Colonic mucosa (tissue), 4 donors: ENCODE results near the gene PRRG2. TPM values are rescaled to one million over a fixed set of nuclear protein-coding genes. Genes with fewer than 3 reads are reported as not detected.

ENCODE experiments used
- DNase-seq: peaks from one replicate; pipeline ENCODE4 v3.0.0-alpha.2; 2020
- H3K27ac ChIP-seq: fragments of 200-600 bp; one replicate; pipeline ENCODE4 v1.8.0; 2021
- H3K27me3 ChIP-seq: fragments of 200-600 bp; one replicate; pipeline ENCODE4 v1.8.0; 2021
- H3K36me3 ChIP-seq: fragments of 200-600 bp; one replicate; pipeline ENCODE4 v1.8.0; 2021
- H3K4me1 ChIP-seq: fragments of 200-600 bp; one replicate; pipeline ENCODE4 v1.8.0; 2021; ENCODE audit warnings: mild to moderate bottlenecking
- H3K4me3 ChIP-seq: fragments of 200-600 bp; one replicate; pipeline ENCODE4 v1.8.0; 2021
- H3K9ac ChIP-seq, 2 donors: one replicate each; pipeline ENCODE4 v1.7.0; 2013; ENCODE audit warnings: control low read depth in 2 of 2, low read depth in 2 of 2, low read length in 2 of 2
- H3K9me3 ChIP-seq: fragments of 200-600 bp; one replicate; pipeline ENCODE4 v1.8.0; 2021
- intact Hi-C: fragments of 100-400 bp; cut with DNase I; formaldehyde crosslinking; loops from one replicate; pipeline ENCODE4 v1.14.1; 2022
- total RNA-seq, 2 donors: library from RNA; stranded (reverse); fragmentation: NEBNext Ultra II Directional in 1 of 2; extraction: Animal tissue kit (Norgen Biotek cat#: 25700) in 1 of 2; gene quantifications; one replicate each; pipeline ENCODE4 v1.2.1, GENCODE V29; 2021
- TF ChIP-seq, protein P1 (sequence below): fragments of 200-600 bp; IDR thresholded peaks from one replicate; pipeline ENCODE4 v1.8.0; 2022; ENCODE audit warnings: antibody characterized with exemption, mild to moderate bottlenecking
- donor health status: healthy.
- donor health status: DM: no; HTN: no; CAD: no.
- donor health status: DM: no; HTN: no; CAD: no.

PRRG2 gene
- total RNA-seq, 2 donors from 2014 or later: 16.2 to 20.2 TPM

DNA sequence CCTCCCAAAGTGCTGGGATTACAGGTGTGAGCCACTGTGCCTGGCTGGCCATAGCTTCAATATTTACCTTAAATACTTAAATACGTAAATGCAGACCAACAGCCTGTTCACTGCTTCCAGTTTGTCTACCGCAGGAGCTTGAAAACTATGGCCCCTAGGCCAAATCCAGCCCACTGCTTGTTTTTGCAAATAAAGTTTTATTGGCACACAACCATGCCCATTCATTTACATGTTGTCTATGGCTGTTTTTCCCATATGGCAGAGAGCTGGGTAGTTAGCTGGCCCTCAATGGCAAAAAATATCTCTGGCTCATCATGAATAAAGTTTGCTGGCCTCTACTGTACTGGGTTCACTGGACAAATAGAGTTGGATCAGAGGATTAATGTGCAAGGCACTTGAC lies 21.7 kb downstream of the PRRG2 start:
- TF ChIP-seq, protein P1, sequence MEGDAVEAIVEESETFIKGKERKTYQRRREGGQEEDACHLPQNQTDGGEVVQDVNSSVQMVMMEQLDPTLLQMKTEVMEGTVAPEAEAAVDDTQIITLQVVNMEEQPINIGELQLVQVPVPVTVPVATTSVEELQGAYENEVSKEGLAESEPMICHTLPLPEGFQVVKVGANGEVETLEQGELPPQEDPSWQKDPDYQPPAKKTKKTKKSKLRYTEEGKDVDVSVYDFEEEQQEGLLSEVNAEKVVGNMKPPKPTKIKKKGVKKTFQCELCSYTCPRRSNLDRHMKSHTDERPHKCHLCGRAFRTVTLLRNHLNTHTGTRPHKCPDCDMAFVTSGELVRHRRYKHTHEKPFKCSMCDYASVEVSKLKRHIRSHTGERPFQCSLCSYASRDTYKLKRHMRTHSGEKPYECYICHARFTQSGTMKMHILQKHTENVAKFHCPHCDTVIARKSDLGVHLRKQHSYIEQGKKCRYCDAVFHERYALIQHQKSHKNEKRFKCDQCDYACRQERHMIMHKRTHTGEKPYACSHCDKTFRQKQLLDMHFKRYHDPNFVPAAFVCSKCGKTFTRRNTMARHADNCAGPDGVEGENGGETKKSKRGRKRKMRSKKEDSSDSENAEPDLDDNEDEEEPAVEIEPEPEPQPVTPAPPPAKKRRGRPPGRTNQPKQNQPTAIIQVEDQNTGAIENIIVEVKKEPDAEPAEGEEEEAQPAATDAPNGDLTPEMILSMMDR: no peak
- H3K9me3 ChIP-seq: no peaks in the 10 kb centered on the region
- H3K27me3 ChIP-seq: no peaks in the 10 kb centered on the region
- no peak overlapping the region for H3K27ac ChIP-seq
- peaks cover 12% of the 10 kb centered on the region for H3K36me3 ChIP-seq
- intact Hi-C loops: no loop called here
- no peak for DNase-seq
- H3K4me1 ChIP-seq: no peaks in the 10 kb centered on the region
- H3K9ac ChIP-seq: no peak overlapping the region
- no peak overlapping the region for H3K4me3 ChIP-seq

DNA sequence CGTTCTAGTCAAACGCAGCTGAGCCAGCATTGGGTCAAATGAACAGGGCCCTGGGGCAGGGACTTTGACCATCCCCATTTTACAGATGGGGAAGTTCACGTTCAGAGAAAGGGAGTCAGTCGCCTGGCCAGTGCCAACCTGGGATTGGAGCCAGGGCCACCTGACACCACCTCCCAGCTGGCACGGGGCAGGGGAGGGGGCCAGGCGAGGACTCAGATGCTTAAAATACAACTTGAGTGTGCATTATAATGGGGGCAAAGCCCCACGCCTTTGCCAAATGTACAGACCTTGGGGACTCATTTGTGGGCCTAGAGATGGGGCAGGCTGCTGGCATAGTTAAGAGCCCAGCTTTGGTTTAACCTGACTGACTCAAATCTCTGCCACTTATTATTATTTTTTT lies 24.5 kb downstream of the PRRG2 start:
- Histone ChIP-seq H3K4me3 (no peak overlapping the region), H3K9ac (no peak overlapping the region), H3K9me3 (no peaks in the 10 kb centered on the region), H3K4me1 (no peaks in the 10 kb centered on the region), H3K27me3 (no peaks in the 10 kb centered on the region), H3K27ac (no peak overlapping the region), H3K36me3 (peaks cover 5% of the 10 kb centered on the region)
- intact Hi-C loops: no loop called here
- DNase-seq: no peak
- TF ChIP-seq, protein P1: no peak

DNA sequence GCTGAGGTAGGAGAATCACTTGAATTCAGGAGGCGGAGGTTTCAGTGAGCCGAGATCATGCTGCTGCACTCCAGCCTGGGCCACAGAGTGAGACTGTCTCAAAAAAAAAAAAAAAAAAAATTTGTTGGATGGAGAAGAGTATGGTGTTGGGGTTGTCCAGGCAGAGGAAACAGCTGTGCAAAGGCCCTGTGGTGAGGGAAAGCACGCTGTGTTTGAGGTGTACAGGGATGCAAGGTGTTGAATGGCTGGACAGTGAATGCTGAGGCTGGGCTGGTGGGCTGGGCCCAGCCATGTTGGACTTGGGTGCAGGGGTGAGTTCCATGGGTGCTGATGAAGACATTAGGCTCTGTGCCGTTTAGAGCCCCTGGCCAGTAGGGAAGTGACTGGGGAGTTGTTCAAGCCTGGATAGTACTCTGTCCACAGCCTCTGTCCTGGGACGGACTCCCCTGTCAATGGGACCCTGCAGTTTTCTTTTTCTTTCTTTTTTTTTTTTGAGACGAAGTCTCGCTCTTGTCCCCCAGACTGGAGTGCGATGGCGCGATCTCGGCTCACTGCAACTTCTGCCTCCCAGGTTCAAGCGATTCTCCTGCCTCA lies 28.5 kb downstream of the PRRG2 start:
- Histone ChIP-seq H3K4me3 (no peak overlapping the region), H3K4me1 (no peaks in the 10 kb centered on the region), H3K27ac (no peak overlapping the region), H3K27me3 (no peaks in the 10 kb centered on the region), H3K36me3 (no peaks in the 10 kb centered on the region), H3K9ac (no peak overlapping the region), H3K9me3 (no peaks in the 10 kb centered on the region)
- no peak for DNase-seq
- TF ChIP-seq, protein P1: no peak
- intact Hi-C loops: no loop called here

DNA sequence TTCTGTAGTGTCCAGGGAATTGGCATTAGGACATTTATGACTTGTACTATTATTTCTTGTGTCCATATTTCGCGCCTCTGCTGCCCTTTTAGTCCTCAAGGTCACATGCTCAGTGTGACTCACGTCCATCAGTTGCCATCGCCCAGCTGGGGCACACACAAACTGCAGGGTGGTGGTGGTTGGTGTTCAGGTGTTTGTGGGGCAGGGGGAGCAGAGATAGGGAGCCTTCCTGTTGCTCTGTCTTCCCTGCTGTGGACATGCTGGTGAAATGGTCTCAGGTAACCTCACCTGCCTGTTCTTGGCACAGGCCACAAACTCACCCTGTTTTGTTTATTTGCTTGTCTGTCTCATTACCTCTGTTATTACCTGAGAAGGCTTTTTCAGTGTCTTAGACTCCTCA lies 32.3 kb downstream of the PRRG2 start:
- TF ChIP-seq, protein P1: no peak
- no peak for DNase-seq
- H3K4me1 ChIP-seq: no peaks in the 10 kb centered on the region
- intact Hi-C loops: no loop called here
- H3K9me3 ChIP-seq: no peaks in the 10 kb centered on the region
- no peak overlapping the region for H3K9ac ChIP-seq
- no peak overlapping the region for H3K27ac ChIP-seq
- no peak overlapping the region for H3K4me3 ChIP-seq
- peaks cover 16% of the 10 kb centered on the region for H3K36me3 ChIP-seq
- no peaks in the 10 kb centered on the region for H3K27me3 ChIP-seq

DNA sequence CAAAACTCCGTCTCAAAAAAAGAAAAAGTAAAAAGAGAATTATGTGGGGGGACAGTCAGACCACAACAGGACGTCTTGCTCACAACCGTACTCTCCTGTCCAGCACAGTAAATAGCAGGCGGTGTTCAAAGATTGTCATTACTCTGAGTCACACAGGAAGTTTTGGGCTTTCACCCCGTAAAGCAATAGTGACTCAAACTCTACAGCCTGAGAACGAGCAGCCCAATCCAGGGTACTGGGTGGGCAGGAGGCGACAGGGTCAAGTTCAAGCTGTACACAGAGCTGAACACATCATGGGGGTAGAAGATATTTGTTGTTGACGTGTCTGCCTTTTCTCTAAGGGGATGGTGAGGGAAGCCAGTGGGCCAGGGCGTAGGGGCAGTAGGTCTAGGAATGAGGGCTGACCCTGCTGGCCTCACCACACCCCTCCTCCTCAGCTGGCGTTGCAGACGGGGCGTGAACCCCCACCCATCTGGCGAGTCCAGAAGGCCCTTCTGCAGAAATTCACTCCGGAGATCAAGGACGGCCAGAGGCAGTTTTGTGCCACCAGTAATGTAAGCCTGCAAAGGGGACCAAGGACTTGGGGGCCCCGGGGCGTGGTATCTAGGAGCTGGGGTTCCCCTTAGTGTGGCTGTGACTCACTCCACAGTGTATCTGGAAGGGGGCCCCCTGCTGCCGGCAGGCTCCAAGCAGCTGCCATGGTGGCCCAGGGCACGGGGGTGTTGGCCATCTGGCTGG lies 33.1 kb downstream of the PRRG2 start:
- Histone ChIP-seq H3K36me3 (peaks cover 16% of the 10 kb centered on the region), H3K9me3 (no peaks in the 10 kb centered on the region), H3K27me3 (no peaks in the 10 kb centered on the region), H3K27ac (no peak overlapping the region), H3K9ac (no peak overlapping the region), H3K4me1 (no peaks in the 10 kb centered on the region), H3K4me3 (no peak overlapping the region)
- intact Hi-C loops: no loop called here
- TF ChIP-seq, protein P1: no peak
- DNase-seq: no peak
